OCI-M2 (cell line): ENCODE data around the gene MARCHF2.

Experiments
- DNase-seq: peaks from one replicate; lab custom pipeline; 2025; ENCODE audit not compliant: unreplicated experiment; lab: John Stamatoyannopoulos, UW

MARCHF2 gene

GRCh38 chr19:8473648-8474476, 60.8 kb downstream of the MARCHF2 start:
- DNase-seq: no peak

GRCh38 chr19:8475005-8475404, 61.9 kb downstream of the MARCHF2 start:
- no peak for DNase-seq

- no peak for DNase-seq
Measured at GRCh38 chr19:8476524-8476923, 63.4 kb downstream of the MARCHF2 start.

GRCh38 chr19:8477889-8478288, 64.8 kb downstream of the MARCHF2 start:
- no peak for DNase-seq

GRCh38 chr19:8478598-8478997, 65.5 kb downstream of the MARCHF2 start:
- DNase-seq: no peak

GRCh38 chr19:8481201-8481600, 68.1 kb downstream of the MARCHF2 start:
- DNase-seq: no peak

- no peak for DNase-seq
Measured at GRCh38 chr19:8481616-8482015, 68.5 kb downstream of the MARCHF2 start.

GRCh38 chr19:8482696-8483095, 69.6 kb downstream of the MARCHF2 start:
- no peak for DNase-seq

GRCh38 chr19:8483165-8483564, 70.1 kb downstream of the MARCHF2 start:
- DNase-seq: no peak

GRCh38 chr19:8484331-8484894, 71.3 kb downstream of the MARCHF2 start:
- no peak for DNase-seq

- DNase-seq: no peak
Measured at GRCh38 chr19:8485561-8486371, 72.7 kb downstream of the MARCHF2 start.

- no peak for DNase-seq
Measured at GRCh38 chr19:8486661-8487136, 73.6 kb downstream of the MARCHF2 start.

- no peak for DNase-seq
Measured at GRCh38 chr19:8487137-8487851, 74.2 kb downstream of the MARCHF2 start.

- DNase-seq: no peak
Measured at GRCh38 chr19:8488365-8488764, 75.3 kb downstream of the MARCHF2 start.
